Measurements from ENCODE around the gene CLEC2A. TPM values are rescaled to one million over a fixed set of nuclear protein-coding genes. Genes with fewer than 3 reads are reported as not detected.
A peak's percentile ranks its signal among the peaks of the same experiment; 100 is the strongest.

CLEC2A gene
- total and polyA plus RNA-seq, 2 donors from 2014 or later: not detected

DNA sequence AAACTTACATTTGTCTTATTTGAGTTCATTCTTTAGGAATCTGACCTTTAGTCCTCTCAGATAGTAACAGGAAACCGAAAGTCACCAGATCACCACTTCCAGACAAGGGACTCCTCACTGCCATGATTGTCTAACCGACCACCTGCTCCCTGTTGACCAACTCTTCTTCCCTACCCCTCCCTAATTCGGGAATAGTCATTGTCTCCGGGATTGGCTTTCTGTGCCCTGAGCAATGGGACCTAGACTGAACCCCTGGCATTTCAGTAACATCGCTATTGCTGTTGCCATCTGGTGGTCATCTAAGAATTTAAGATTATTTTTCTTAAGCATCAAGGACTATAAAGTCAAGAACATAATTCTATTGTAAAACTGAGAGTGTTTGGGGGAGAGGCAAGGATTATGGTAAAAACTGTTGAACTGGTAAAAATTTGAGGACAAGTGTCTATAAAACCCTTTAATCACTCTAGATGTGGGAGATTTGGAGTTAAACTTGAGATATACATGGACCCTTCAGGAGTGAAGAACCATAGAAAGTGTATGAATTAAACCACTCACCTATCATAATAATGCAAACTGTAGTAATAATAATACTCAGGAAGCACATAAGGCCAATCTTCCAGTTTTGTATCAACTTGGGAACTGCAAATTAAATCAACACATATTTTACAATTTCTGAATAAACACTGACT, 6.3 kb downstream of the CLEC2A start:
- Histone ChIP-seq H3K27me3 (ENCODE audit: control insufficient read depth, insufficient read depth, low read length) (no peaks in the 10 kb centered on the region), H3K9ac (ENCODE audit: low read length in 3 of 3) (no peak overlapping the region), H3K4me1 (ENCODE audit: control insufficient read depth in 2 of 3, insufficient read depth in 2 of 3, low read depth in 1 of 3, low read length in 3 of 3) (no peaks in the 10 kb centered on the region), H3K36me3 (ENCODE audit: control insufficient read depth in 2 of 3, insufficient read depth in 3 of 3, low read length in 3 of 3) (no peaks in the 10 kb centered on the region), H3K27ac (ENCODE audit: low read depth in 2 of 2, low read length in 2 of 2) (no peak overlapping the region), H3K9me3 (ENCODE audit: control insufficient read depth in 2 of 3, insufficient read depth in 1 of 3, low read length in 3 of 3) (no peaks in the 10 kb centered on the region), H3K4me3 (ENCODE audit: low read length in 3 of 3) (peak overlapping the region in 2 of 3 donors; percentile 37 to 58)
- FAIRE-seq (peak; percentile 62), DNase-seq (peak in 2 of 5 donors; percentile 28 to 49)
- intact Hi-C loops (cut with DNase I): loop anchor here (10.0 kb wide), 1 partner anchor 171 kb away; no protein-coding TSS in a partner anchor
- TF ChIP-seq, protein P1, sequence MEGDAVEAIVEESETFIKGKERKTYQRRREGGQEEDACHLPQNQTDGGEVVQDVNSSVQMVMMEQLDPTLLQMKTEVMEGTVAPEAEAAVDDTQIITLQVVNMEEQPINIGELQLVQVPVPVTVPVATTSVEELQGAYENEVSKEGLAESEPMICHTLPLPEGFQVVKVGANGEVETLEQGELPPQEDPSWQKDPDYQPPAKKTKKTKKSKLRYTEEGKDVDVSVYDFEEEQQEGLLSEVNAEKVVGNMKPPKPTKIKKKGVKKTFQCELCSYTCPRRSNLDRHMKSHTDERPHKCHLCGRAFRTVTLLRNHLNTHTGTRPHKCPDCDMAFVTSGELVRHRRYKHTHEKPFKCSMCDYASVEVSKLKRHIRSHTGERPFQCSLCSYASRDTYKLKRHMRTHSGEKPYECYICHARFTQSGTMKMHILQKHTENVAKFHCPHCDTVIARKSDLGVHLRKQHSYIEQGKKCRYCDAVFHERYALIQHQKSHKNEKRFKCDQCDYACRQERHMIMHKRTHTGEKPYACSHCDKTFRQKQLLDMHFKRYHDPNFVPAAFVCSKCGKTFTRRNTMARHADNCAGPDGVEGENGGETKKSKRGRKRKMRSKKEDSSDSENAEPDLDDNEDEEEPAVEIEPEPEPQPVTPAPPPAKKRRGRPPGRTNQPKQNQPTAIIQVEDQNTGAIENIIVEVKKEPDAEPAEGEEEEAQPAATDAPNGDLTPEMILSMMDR (IDR thresholded peaks at IDR 0.05; ENCODE audit: borderline replicate concordance, extremely low read depth, insufficient read depth): peak; percentile 43

DNA sequence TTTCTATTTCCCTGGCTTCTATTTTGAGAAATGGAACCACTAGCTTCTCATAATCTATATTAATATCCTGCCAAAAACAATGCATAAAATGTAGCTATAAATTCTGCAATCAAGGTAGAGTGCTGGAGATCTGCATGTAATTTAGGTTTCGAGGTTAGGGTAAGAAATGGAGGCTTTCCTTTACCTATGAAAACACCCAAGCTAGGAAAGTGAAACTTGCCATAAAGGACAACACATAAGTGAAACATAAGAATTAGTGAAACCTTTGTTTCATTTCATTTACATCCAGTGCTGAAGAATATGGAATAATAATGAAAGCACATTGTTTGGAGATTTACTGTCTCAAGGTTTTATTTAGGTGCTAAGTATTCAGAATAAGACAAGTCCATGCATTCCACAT, 9.7 kb downstream of the CLEC2A start:
- intact Hi-C loops (cut with DNase I): loop anchor here (10.0 kb wide), 1 partner anchor 168 kb away; no protein-coding TSS in a partner anchor
- no peak for FAIRE-seq
- TF ChIP-seq, protein P1 (IDR thresholded peaks at IDR 0.05; ENCODE audit: borderline replicate concordance, extremely low read depth, insufficient read depth): no peak

DNA sequence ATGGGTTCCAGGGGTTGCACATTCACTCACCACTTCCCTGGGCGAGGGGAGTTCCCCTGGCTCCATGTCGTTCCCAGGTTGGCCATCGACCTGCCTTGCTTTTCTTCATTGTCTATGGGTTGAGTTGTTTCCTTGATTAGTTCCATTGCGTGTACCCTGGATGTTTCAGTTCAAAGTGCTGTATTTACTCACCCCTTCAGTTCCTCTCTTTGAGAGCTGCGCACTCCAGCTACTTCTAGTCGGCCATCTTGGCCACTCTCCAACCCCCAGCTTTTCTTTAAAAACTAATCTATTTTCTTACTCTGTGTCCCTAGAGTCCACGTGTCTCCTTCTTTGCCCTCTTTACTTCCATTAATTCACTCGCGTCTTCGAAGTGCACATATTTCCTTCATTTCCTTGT, 11.7 kb downstream of the CLEC2A start:
- FAIRE-seq: no peak
- TF ChIP-seq, protein P1 (IDR thresholded peaks at IDR 0.05; ENCODE audit: borderline replicate concordance, extremely low read depth, insufficient read depth): no peak
- H3K27me3 ChIP-seq (ENCODE audit: control insufficient read depth, insufficient read depth, low read length): no peaks in the 10 kb centered on the region
- H3K9me3 ChIP-seq (ENCODE audit: control insufficient read depth in 2 of 3, insufficient read depth in 1 of 3, low read length in 3 of 3): no peaks in the 10 kb centered on the region
- H3K27ac ChIP-seq (ENCODE audit: low read depth in 2 of 2, low read length in 2 of 2): no peak overlapping the region
- DNase-seq: no peak
- H3K4me1 ChIP-seq (ENCODE audit: control insufficient read depth in 2 of 3, insufficient read depth in 2 of 3, low read depth in 1 of 3, low read length in 3 of 3): no peaks in the 10 kb centered on the region
- H3K36me3 ChIP-seq (ENCODE audit: control insufficient read depth in 2 of 3, insufficient read depth in 3 of 3, low read length in 3 of 3): no peaks in the 10 kb centered on the region
- H3K4me3 ChIP-seq (ENCODE audit: low read length in 3 of 3): no peak overlapping the region
- H3K9ac ChIP-seq (ENCODE audit: low read length in 3 of 3): no peak overlapping the region
- intact Hi-C loops (cut with DNase I): loop anchor here (10.0 kb wide), 1 partner anchor 166 kb away; no protein-coding TSS in a partner anchor

More for the DNA sequence above, 9.7 kb downstream of the CLEC2A start:
- Histone ChIP-seq H3K4me1 (ENCODE audit: control insufficient read depth in 2 of 3, insufficient read depth in 2 of 3, low read depth in 1 of 3, low read length in 3 of 3) (no peaks in the 10 kb centered on the region), H3K9ac (ENCODE audit: low read length in 3 of 3) (no peak overlapping the region), H3K9me3 (ENCODE audit: control insufficient read depth in 2 of 3, insufficient read depth in 1 of 3, low read length in 3 of 3) (no peaks in the 10 kb centered on the region), H3K27me3 (ENCODE audit: control insufficient read depth, insufficient read depth, low read length) (no peaks in the 10 kb centered on the region), H3K36me3 (ENCODE audit: control insufficient read depth in 2 of 3, insufficient read depth in 3 of 3, low read length in 3 of 3) (no peaks in the 10 kb centered on the region), H3K27ac (ENCODE audit: low read depth in 2 of 2, low read length in 2 of 2) (no peak overlapping the region), H3K4me3 (ENCODE audit: low read length in 3 of 3) (no peak overlapping the region)
- no peak for DNase-seq

Data from kidney (tissue), 14 donors.